AML-193 (cell line): ENCODE data around the gene SV2C.
"Not testable (repeated sequence)": the region's sequence is repeated elsewhere in the genome, so short reads cannot be mapped to it uniquely, and the experiment has no call there.

Source experiments
- DNase-seq, 2 experiments: peaks; one replicate each; lab custom pipeline; 2025; lab: John Stamatoyannopoulos, UW

Gene SV2C, protein sequence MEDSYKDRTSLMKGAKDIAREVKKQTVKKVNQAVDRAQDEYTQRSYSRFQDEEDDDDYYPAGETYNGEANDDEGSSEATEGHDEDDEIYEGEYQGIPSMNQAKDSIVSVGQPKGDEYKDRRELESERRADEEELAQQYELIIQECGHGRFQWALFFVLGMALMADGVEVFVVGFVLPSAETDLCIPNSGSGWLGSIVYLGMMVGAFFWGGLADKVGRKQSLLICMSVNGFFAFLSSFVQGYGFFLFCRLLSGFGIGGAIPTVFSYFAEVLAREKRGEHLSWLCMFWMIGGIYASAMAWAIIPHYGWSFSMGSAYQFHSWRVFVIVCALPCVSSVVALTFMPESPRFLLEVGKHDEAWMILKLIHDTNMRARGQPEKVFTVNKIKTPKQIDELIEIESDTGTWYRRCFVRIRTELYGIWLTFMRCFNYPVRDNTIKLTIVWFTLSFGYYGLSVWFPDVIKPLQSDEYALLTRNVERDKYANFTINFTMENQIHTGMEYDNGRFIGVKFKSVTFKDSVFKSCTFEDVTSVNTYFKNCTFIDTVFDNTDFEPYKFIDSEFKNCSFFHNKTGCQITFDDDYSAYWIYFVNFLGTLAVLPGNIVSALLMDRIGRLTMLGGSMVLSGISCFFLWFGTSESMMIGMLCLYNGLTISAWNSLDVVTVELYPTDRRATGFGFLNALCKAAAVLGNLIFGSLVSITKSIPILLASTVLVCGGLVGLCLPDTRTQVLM

DNA sequence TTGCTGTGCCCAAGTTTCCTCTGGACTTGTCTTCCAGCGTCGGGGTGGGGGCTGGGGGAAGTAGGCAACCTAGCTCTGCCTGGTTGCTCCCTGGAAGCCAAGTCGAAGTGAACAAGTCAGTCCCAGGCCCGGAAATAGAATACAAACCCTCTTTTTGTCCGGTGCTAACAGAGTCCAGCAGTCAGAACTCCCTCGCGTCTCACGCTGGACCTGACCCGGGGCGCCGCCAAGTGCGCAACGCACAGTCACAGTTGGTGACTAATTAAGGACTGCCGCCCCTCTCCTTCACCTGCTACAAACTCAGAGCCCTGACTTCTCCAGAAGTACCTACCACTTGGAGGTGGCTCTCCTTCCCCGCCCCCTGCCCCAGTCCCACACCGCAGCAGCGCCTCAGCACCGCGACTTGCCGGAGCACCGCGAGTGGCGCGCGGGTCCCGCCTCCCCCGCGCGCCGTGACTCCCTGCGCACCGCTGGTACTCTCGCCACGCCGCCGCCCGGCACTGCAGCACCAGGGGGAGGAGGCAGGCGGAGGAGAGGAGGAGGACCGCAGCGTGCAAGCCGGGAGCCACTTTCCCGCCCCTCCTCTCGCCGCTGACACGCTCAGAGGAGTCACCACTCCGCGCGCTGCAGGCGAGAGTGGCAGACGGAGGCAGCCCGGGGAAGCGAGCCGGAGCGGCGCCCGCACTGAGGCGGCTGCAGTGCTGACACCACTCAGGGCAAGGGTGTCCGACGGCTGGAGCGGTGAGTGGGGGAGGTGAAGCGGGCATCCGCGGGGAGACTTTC is at the start of gene SV2C:
Gene SV2C (plus strand): TSS at position 612 of the 783 bp plus-strand sequence. CDS start 48,368 bp downstream, outside the sequence.
- DNase-seq: no peak

DNA sequence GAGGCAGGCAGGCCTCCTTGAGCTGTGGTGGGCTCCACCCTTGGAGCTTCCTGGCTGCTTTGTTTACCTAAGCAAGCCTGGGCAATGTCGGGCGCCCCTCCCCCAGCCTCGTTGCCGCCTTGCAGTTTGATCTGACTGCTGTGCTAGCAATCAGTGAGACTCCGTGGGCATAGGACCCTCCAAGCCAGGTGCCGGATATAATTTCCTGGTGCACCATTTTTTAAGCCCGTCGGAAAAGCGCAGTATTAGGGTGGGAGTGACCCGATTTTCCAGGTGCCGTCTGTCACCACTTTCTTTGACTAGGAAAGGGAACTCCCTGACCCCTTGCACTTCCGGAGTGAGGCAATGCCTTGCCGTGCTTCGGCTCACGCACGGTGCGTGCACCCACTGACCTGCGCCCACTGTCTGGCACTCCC is 45.4 kb upstream of the SV2C start:
- not testable (repeated sequence) for DNase-seq

DNA sequence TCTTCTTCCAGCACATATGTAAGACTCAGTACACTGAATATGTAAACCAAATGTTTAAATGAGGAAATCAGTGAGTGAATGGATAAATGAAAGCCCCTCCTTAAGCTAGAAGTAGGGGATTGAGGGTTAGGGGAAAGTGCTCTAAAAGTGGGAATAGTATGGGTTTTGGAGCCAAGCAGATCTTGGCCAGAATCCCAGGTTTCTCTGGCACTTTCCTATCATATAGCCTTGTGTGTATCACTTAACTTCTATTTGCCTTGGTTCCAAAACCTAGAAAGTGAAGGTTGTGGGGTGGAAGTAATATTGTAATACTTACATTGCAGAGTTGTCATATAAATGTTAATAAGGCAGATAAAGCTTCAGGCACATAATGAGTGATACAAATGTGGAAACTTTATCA is 45.0 kb upstream of the SV2C start:
- no peak for DNase-seq

DNA sequence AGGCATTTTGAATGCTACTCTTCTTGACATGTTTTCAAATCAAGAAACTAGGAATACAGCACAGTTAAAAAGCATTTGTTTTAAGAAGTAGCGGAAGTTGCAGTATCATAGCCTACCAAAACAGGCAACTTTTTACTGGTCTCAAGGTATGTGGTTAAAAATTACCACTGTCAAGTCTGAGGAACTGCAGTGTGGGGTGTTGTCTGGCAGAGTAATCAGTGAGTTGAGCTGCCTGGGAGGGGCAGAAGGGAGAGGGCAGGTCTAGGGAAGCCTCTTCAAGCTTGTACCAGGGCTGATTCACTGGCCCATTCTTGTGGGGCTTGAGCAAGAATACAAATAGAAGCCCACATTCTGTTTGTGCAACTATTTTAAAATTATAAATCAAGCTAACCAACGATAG is 42.4 kb upstream of the SV2C start:
- no peak for DNase-seq

DNA sequence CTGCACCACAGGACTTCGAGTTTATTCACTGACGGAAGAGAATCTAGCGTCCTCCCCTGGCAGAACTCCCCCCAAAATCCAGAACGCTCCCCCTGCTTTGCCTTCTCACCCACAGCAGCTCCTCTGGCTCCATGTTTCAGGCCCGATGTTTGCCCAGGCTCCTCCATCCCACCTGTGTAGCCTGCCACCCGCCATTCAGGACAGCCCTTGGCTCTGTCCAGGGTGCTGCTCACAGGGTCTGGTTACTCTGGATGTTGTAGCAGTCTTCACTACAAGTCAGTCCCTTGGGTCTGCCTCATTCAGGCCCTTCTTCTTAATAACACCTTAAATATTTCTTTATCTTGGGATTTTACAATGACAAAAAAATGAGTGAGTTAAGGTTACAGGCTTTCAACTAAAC is 41.3 kb upstream of the SV2C start:
- DNase-seq: no peak

DNA sequence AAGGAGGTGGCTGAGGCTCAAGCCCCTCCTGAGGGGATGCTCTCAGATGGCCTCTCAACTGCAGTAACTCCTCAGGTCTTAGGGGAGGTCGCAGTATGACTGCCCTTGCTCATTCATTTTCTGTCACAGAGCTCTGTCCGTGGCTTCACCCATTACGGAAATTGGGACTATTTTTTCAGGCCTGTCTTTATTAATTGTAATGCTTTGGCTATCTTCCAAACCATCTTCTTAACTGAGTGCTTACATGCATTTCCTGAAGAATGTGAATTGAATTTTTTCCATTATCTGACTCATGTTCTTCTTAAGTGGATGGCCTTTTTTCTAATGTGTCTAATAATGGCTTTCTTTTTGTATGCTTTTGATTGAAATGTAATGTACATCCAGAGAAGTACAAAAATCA is 36.4 kb upstream of the SV2C start:
- no peak for DNase-seq

DNA sequence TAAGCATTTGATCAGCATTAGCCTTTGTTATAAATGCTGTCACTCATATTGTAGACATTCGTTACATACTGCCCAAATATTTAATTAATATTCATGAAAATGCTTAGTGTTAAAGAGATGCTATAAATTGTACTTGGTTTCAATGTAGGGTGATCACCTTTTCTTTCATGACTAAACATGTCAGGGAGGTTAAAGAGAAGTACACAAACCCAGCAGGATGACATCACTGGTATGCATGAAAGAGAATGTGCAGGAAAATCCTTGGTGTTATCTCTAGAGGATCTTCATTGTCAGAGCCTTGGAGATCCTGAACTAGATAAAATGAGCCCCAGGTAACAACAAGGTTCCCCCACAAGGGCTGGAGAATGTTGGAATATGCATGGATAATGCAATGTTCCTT is 33.0 kb upstream of the SV2C start:
- DNase-seq: no peak

DNA sequence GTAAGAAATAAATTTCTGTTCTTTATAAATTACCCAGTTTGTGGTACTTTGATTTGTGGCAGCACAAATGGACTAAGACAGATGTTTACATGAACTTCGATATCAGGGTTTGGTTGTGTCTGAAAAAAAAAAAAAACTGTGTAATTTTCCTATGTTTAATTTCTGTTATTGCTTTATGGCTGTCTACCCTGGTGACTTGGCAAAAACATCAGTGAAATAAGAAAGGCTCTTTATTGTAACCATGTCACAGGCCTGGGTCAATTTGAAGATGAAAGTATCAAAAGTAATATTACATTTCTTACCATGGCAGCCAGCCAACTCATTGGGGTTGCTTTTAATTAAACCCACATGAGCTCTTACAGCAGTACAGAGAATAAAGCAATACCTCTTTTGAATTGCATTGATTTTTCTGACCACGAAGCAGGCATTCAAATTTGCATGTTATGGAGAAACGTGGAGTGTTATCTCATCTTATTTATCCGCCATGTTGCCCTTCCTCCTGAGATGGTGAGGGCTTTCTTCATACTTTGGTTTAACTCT is 20.6 kb upstream of the SV2C start:
- DNase-seq: no peak

DNA sequence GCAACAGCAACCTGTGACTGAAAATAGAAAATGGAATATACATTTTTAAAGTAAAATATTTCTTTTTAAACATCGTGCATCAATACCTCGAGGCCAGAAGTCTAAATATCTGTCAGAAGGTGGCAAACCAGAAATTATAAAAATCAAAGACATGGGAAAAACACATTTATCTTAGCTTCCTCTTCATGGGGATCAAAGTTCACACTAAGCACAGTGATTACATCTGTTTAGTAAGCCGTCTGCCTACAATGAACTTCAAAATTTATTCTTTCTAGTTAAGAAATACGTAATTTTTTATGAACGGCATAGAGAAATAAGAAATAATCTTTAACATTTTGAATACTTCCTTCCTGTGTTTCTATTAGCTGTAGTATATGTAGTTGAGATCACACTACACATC is 17.9 kb upstream of the SV2C start:
- DNase-seq: no peak

DNA sequence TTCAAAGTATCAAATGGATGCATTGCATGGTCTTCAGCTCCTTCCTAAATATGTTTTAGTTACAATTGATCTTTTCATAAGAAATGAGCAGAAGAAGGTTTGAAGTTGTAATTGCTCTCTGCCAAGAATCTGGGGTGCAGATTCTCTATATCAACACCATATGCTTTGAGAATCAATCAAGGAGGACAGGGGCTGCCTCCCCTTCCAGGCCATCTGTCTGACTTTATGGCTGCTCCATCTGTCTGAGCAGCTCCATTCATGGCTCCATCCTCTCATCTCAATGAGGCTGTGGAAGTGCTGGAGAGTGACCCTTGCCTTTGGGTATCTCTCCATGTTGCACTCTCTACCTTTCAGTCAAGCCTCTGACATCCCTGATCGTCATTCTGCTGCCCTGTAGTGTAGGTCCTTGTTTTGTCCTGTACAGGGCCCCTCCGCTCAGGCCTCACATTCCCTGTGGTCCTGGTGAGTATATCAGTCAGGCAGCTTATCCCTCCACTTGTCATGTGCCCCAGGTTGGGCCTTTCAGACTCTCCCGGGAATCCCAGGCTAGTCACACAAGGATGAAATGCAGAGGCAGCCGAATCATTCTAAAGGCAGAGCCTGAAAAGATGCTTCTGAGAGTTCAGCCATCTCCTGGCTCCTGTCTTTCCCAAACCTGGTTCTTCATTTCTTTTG is 14.0 kb upstream of the SV2C start:
- DNase-seq: no peak

DNA sequence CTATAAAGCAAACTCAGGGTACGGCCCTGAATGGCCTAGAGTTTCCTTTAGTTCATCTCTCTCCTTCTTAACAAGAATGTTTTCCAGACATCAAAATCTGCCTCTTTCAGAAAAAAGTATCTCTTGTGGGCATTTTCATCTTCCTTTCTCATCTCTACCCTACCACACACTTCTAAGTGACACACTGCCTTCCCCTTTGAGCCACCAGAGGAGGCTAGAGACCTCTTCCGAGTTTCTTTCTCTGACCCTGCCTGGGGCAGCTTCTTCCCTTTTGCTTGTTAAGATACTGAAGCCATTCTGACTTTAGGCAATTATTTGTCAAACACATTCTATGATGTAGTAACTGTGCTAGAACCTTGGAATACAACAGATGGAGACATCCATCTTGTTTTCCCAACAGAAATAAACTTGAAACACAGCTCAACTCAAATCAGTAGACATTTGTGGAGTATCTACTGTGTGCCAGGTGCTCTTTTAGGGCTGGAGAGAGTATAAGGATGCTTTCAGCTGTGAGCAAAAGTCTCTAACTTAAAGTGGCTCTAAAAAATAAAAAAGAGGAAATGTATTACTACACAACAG is 8.6 kb upstream of the SV2C start:
- peak; percentile 19 to 28 for DNase-seq

DNA sequence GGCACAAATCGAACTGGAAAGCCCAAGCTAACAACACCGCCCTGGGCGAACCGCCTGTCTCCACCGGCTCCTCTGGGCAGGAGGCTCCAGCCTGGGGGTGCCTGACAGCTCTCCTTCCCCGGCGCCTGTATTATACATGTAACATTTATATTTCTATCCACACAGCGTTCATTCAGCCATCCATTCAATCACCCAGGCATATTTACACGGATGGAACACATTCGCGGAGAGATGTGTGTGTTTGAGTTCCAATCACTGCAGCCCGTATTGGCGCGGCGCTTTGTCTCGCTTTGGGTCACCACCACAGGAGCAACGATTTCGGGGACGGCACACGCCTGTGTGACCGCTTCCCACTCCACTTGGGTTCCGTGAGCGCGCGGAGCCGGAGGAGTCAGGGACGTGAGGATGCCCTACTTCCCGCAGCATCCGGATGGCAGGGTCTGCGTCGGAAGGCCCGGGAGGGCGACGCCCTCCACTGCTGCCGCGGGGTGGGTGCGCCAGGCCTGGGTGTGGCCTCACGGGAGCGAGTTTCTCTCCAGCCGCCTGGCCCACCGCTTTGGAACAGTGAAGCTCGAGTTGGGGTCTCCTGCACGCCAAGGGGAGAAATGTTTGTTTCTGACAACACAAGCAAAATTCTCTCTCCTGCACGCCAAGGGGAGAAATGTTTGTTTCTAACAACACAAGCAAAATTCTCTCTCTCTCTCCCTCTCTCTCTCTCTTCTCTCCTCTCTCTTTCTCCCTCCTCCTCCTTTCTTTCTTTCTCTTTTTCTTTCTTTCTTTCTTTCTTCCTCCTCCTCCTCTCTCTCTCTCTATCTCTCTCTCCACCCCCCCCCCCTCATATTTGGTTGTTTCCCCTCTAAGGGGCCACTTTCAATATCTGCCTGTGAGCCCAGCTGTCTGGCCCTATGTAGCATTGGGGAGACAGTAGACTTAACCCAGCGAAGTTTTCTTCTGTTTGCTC is 1.1 kb upstream of the SV2C start:
- no peak for DNase-seq

DNA sequence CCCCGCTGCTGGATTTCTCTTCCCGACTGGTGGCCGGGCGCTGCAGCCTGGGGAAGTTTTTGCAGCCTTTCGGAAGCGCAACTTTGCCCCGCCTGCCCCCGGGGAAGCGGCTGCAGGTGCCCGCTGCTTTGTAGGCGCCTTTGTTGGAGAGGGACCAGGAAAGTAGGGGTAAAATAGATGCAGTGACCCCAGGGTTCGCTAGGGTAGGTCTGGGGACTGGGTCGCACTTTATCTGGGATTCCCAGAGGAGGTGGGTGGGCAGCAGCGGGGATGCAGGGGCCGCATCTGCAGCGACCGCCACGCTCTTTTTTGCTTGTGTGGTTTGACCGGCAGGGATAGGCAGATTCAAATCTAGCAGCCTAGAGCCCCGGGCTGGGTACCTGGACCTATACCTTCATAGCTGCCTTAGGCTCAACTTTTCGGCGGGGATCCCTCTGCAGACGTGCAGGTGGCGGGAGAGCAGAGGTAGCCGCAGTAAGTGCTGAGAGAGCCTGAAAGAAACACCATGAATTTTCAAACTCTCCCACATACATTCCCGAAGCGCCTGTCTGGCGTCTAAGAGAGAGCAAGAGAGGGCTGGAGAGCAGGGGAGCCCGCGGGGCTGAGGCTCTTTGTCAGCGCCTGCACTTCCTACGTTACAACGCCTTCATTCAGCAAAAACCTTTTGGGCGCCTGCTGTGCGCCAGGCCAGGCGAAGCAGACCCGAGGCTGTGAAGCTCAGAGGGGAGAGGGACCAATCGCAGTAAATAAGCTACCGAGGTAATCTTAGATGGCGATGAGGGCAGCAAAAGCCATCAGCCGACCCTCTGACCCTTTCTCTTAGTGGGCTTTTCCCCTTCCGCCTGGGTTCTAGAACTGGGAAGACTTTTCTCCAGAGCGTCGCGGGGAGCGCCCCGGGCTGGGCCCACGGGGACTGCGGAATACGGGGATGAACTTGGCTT is 642 bp downstream of the SV2C start:
- DNase-seq: no peak

DNA sequence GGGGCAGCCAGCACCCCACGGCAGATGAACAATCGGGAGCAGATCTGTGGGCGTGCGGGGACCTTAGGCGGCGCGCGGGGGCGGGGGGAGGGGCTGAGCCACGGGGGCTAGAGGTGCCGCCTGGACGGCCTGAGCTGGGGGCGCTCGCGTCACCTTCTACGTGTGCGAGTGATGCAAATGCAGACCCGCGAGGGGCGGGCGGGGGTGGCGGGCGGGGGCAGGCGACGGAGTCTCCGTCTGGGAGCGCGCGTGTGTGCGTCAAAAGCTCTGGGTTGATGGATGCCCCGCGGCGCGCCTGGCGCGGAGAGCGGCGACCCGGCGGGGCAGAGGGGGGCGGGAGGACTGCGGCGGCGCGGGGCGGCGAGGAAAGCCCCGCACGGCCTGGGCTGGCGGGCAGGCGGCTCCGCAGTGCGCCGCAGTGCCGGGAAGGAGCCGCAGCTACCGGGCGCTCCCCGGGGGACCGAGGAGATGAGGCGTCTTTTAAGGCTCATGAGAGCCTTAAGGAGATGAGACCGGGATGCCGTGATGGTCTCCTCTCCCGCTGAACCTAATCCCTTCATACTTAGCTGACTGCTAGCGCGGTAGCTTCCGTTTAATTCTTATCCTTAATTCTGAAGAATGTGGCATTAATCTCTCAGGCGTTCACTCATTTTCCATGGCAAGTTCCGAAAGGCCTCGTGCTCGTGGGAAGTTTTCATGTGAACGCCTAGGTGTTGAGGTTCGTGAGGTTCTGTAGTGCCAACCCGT is 1.5 kb downstream of the SV2C start:
- DNase-seq: no peak

DNA sequence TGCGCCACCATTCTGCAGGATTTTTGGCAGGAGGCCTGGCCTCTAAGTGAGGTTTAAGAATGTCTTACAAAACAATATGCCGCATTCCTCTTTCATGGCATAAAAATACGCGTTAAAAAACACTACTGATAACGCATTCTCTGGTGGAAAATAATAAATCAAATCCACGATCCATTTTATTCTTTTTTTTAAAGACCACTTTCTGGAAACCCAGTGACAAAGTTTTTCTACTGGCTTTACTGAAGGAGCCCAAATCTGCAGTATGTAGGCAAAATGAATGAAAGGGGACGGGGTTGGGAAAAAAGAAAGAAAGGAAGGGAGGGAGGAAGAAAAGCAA is 2.0 kb downstream of the SV2C start:
- no peak for DNase-seq

DNA sequence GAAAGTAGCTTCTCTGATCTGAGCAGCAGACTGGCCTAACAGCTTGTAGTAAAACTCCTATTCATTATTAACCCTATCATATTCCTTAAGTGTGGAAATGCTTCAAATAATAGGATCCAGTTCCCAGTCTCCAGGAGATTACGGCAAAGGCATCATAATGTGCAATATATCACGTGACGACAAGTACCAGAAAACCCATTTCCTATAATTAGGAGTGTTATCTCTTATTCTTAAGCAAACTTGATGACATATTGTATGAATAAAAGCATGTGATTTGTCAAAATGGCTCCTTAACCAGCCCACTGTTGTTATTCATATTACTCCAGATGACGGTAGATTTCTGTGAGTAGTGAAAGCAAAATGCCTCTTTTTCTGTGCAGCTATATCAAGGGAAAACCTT is 2.9 kb downstream of the SV2C start:
- DNase-seq: no peak

DNA sequence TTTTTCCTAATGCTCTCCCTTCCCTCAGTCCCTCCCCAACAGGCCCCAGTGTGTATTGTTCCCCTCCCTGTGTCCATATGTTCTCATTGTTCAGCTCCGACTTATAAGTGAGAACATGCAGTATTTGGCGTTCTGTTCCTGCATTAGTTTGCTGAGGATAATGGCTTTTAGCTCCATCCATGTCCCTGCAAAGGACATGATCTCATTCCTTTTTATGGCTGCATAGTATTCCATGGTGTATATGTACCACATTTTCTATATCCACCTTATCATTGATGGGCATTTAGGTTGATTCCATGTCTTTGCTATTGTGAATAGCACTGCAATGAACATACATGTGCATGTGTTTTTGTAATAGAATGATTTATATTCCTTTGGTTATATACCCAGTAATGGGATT is 6.0 kb downstream of the SV2C start:
- not testable (repeated sequence) for DNase-seq

DNA sequence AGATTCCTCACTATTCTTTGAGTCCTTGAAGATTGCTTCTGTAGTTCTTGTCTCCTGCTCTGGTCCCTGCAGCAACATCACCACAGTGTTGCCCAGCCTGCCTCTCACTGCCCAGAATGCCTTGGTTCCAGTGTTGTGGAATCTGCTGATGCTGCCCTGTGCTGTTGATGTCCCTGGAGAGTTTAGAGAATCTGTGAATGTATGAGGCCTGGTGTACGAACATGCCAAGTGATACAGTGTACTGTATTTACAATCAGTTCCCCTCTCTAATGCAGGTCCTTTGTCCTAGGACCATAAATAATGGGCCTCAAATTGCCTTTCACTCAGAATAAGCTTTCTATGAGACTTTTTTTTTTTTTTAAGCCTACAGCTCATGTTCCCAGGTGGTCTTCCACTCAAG is 8.2 kb downstream of the SV2C start:
- DNase-seq: no peak

DNA sequence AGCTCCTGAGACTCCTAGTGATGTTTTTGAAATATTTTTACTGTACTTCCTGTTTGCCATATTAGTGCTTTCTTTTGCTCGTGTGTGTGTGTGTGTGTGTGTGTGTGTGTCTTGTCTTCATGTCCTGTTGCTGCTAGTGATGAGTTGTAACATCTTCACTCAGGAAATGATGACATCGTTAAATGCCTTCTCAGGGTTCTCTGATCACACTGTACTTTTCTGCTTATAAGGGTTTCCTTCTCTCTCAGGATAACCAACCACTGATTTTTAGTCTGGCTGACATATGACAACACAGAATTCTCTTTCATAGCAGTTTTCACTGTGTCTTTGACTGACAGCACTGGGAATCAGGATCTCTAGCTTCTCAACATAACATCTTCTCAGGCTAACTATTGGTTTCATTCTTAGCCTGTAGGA is 16.1 kb downstream of the SV2C start:
- DNase-seq: no peak
